HG03457 (cell line): ENCODE results near the gene LEMD1.

ENCODE experiments used
- ATAC-seq: cut with Tn5 transposase; IDR thresholded peaks from one replicate; pipeline ENCODE4 v1.9.1; 2021; ENCODE audit warnings: moderate number of reproducible peaks; ENCODE audit not compliant: unreplicated experiment

Gene LEMD1

GRCh38 chr1:205421798-205422197 is at the start of gene LEMD1:
Gene LEMD1, minus strand, starts transcription at chr1:205422056. Its CDS starts 1,520 bp downstream, at chr1:205420536.
- ATAC-seq, result no peak

- ATAC-seq, result no peak
Observed at GRCh38 chr1:205470131-205470530, 48.3 kb upstream of the LEMD1 start.

GRCh38 chr1:205466595-205467220 is 44.9 kb upstream of the LEMD1 start:
- no peak for ATAC-seq

- no peak for ATAC-seq
Observed at GRCh38 chr1:205465392-205465791, 43.5 kb upstream of the LEMD1 start.

- no peak for ATAC-seq
Observed at GRCh38 chr1:205458777-205459566, 37.1 kb upstream of the LEMD1 start.

GRCh38 chr1:205456868-205457745 is 35.3 kb upstream of the LEMD1 start:
- ATAC-seq, result no peak

- ATAC-seq, result no peak
Observed at GRCh38 chr1:205456383-205456867, 34.6 kb upstream of the LEMD1 start.

- ATAC-seq, result no peak
Observed at GRCh38 chr1:205455581-205456382, 33.9 kb upstream of the LEMD1 start, which contains the start of gene BLACAT1. Gene BLACAT1, minus strand, starts transcription at chr1:205456045.

GRCh38 chr1:205454903-205455335 is 33.1 kb upstream of the LEMD1 start:
- ATAC-seq, result no peak

GRCh38 chr1:205453466-205453865 is 31.6 kb upstream of the LEMD1 start:
- no peak for ATAC-seq

- no peak for ATAC-seq
Observed at GRCh38 chr1:205452933-205453332, 31.1 kb upstream of the LEMD1 start.

- ATAC-seq, result no peak
Observed at GRCh38 chr1:205452364-205452763, 30.5 kb upstream of the LEMD1 start.

GRCh38 chr1:205451759-205452164 is 29.9 kb upstream of the LEMD1 start:
- no peak for ATAC-seq

- no peak for ATAC-seq
Observed at GRCh38 chr1:205451202-205451601, 29.3 kb upstream of the LEMD1 start.

GRCh38 chr1:205450448-205450847 is 28.6 kb upstream of the LEMD1 start:
- ATAC-seq, result no peak

- no peak for ATAC-seq
Observed at GRCh38 chr1:205449750-205450443, 28.0 kb upstream of the LEMD1 start.

- ATAC-seq, result no peak
Observed at GRCh38 chr1:205449254-205449749, 27.4 kb upstream of the LEMD1 start.

- ATAC-seq, result no peak
Observed at GRCh38 chr1:205448540-205449253, 26.8 kb upstream of the LEMD1 start.
